Activated CD8-positive, alpha-beta T cell treated with anti-CD3 and anti-CD28 coated beads for 36 hours (primary cell): Measurements from ENCODE around the gene PNPLA7. TPM values are rescaled to one million over a fixed set of nuclear protein-coding genes. Genes with fewer than 3 reads are reported as not detected.

Source experiments
- ATAC-seq: fragments of 200-7000 bp; cut with Tn5 transposase; one replicate; pipeline ENCODE4 v1.10.0; 2021; ENCODE audit warnings: mild to moderate bottlenecking, moderate library complexity
- CTCF ChIA-PET: fragments of 350-600 bp; sonication (Branson Sonifier 250); formaldehyde crosslinking; loops from one replicate; lab custom pipeline; 2021; ENCODE audit warnings: antibody characterized with exemption; lab: Charles Lee
- POLR2A ChIA-PET: fragments of 350-600 bp; sonication (Branson Sonifier 250); formaldehyde crosslinking; loops from one replicate; lab custom pipeline; 2021; ENCODE audit warnings: antibody characterized with exemption; lab: Charles Lee
- DNase-seq: peaks from one replicate; pipeline ENCODE4 v3.0.0-alpha.2; 2020
- H3K27ac Mint-ChIP-seq: one replicate; pipeline ENCODE4 v1.8.0; 2021; ENCODE audit warnings: mild to moderate bottlenecking, mixed read lengths
- H3K27me3 Mint-ChIP-seq: one replicate; pipeline ENCODE4 v1.8.0; 2021; ENCODE audit warnings: mixed read lengths
- H3K36me3 Mint-ChIP-seq: one replicate; pipeline ENCODE4 v1.8.0; 2021; ENCODE audit warnings: low read depth, mixed read lengths
- H3K4me1 Mint-ChIP-seq: one replicate; pipeline ENCODE4 v1.8.0; 2021; ENCODE audit warnings: low read depth, mixed read lengths
- H3K4me3 Mint-ChIP-seq: one replicate; pipeline ENCODE4 v1.8.0; 2021; ENCODE audit warnings: mild to moderate bottlenecking, moderate library complexity, mixed read lengths
- H3K9me3 Mint-ChIP-seq: one replicate; pipeline ENCODE4 v1.8.0; 2021; ENCODE audit warnings: mixed read lengths
- CTCF ChIP-seq: fragments of 200-600 bp; IDR thresholded peaks from one replicate; pipeline ENCODE4 v1.8.0; 2022; ENCODE audit warnings: antibody characterized with exemption, mild to moderate bottlenecking
- intact Hi-C: fragments of 100-400 bp; cut with micrococcal nuclease; formaldehyde crosslinking; loops from one replicate; pipeline ENCODE4 v1.10.0; 2022
- total RNA-seq, 2 experiments: library from RNA; stranded (reverse); gene quantifications; one replicate each; pipeline ENCODE4 v1.2.3, GENCODE V29; 2021

Gene PNPLA7
- total RNA-seq, 2 experiments from 2014 or later = 4.8 to 5.0 TPM

- TF ChIP-seq CTCF = no peak
- Mint-ChIP-seq H3K27ac (no peak overlapping the region), H3K27me3 (no peaks in the 10 kb centered on the region), H3K9me3 (peaks cover 2% of the 10 kb centered on the region), H3K4me3 (no peak overlapping the region), H3K4me1 (peaks cover 17% of the 10 kb centered on the region), H3K36me3 (peaks cover 6% of the 10 kb centered on the region)
- POLR2A ChIA-PET = interaction anchor here (1.0 to 1.6 kb wide), 2 partner anchors 45 to 418 kb away, joined by 3 to 4 read pairs; no protein-coding TSS in a partner anchor
- DNase-seq (no peak), ATAC-seq (no peak)
- CTCF ChIA-PET = interaction anchor here (1.9 kb wide), 1 partner anchor 108 kb away, joined by 6 read pairs; the partner anchor contains the start of genes EXD3 and NOXA1
- intact Hi-C loops = no loop called here
These were observed 19.0 kb downstream of the PNPLA7 start for GRCh38 chr9:137531099-137531765.

- CTCF ChIA-PET = no interaction called here
- Mint-ChIP-seq H3K4me1 (peaks cover 14% of the 10 kb centered on the region), H3K36me3 (peaks cover 3% of the 10 kb centered on the region), H3K9me3 (no peaks in the 10 kb centered on the region), H3K27ac (no peak overlapping the region), H3K4me3 (no peak overlapping the region), H3K27me3 (no peaks in the 10 kb centered on the region)
- intact Hi-C loops = no loop called here
- ATAC-seq = no peak
- no peak for DNase-seq
- no peak for TF ChIP-seq CTCF
- POLR2A ChIA-PET = interaction anchor here (1.6 kb wide), 1 partner anchor 46 kb away, joined by 4 read pairs; no protein-coding TSS in a partner anchor
These were observed 19.9 kb downstream of the PNPLA7 start for GRCh38 chr9:137530331-137530730.

- intact Hi-C loops = loop anchor here (10.0 kb wide), 1 partner anchor 220 kb away; the partner anchor contains the start of gene NRARP
- Mint-ChIP-seq H3K9me3 (no peaks in the 10 kb centered on the region), H3K4me1 (peaks cover 7% of the 10 kb centered on the region), H3K27me3 (no peaks in the 10 kb centered on the region), H3K27ac (no peak overlapping the region), H3K36me3 (no peaks in the 10 kb centered on the region), H3K4me3 (no peak overlapping the region)
- CTCF ChIA-PET = interaction anchor here (0.8 to 2.4 kb wide), 10 partner anchors 10 to 238 kb away, joined by 3 to 9 read pairs (median 4); partner anchors contain the start of genes EXD3, NOXA1 and NRARP
- DNase-seq (no peak), ATAC-seq (no peak)
- TF ChIP-seq CTCF = no peak
- POLR2A ChIA-PET = interaction anchor here (0.7 to 1.8 kb wide), 4 partner anchors 10 to 102 kb away, joined by 3 to 5 read pairs (median 4); partner anchors contain the start of genes EXD3, MRPL41 and NOXA1
These were observed 25.3 kb downstream of the PNPLA7 start for GRCh38 chr9:137524981-137525317.

- Mint-ChIP-seq H3K36me3 (no peaks in the 10 kb centered on the region), H3K27ac (no peak overlapping the region), H3K4me1 (peaks cover 5% of the 10 kb centered on the region), H3K9me3 (no peaks in the 10 kb centered on the region), H3K4me3 (no peak overlapping the region), H3K27me3 (no peaks in the 10 kb centered on the region)
- ChIA-PET POLR2A (interaction anchor here (0.7 to 1.8 kb wide), 4 partner anchors 10 to 101 kb away, joined by 3 to 5 read pairs (median 4); partner anchors contain the start of genes EXD3, MRPL41 and NOXA1), CTCF (interaction anchor here (0.8 to 2.4 kb wide), 10 partner anchors 11 to 238 kb away, joined by 3 to 9 read pairs (median 4); partner anchors contain the start of genes EXD3, NOXA1 and NRARP)
- ATAC-seq = no peak
- no peak for DNase-seq
- TF ChIP-seq CTCF = no peak
- intact Hi-C loops = loop anchor here (10.0 kb wide), 1 partner anchor 220 kb away; the partner anchor contains the start of gene NRARP
These were observed 25.8 kb downstream of the PNPLA7 start for GRCh38 chr9:137524161-137524980.
